H1 (cell line): ENCODE measurements around the gene RETSAT. TPM values are rescaled to one million over a fixed set of nuclear protein-coding genes. Genes with fewer than 3 reads are reported as not detected.

ENCODE experiments used
- KDM4A ChIP-seq: IDR thresholded peaks from one replicate; pipeline ENCODE4 v1.7.1; 2012; ENCODE audit warnings: low read depth, mild to moderate bottlenecking, moderate library complexity, low read length, inconsistent platforms; ENCODE audit not compliant: severe bottlenecking
- KDM5A ChIP-seq: fragments of 200-600 bp; IDR thresholded peaks from 2 replicates; pipeline ENCODE4 v1.7.1; 2012; ENCODE audit warnings: mild to moderate bottlenecking, low read length, inconsistent platforms, mixed read lengths
- RNF2 ChIP-seq: fragments of 200-900, 300-1000 bp; sonication (generic); IDR thresholded peaks from 2 replicates; pipeline ENCODE4 v1.7.1; 2016; ENCODE audit warnings: borderline replicate concordance, low read depth, mild to moderate bottlenecking, antibody characterized with exemption, low read length; ENCODE audit not compliant: poor library complexity, severe bottlenecking; ENCODE audit errors: missing control alignments
- polyA plus RNA-seq, 7 experiments: library from polyadenylated mRNA; depleted of rRNA in 3 of 7; stranded (reverse) in 5 of 7; unstranded in 2 of 7; fragments of >200 nt in 5 of 7; fragments of 200-250 nt in 2 of 7; gene quantifications; 1 replicate in 5 of 7; 2 replicates in 1 of 7; 4 replicates in 1 of 7; pipeline versions ENCODE4 v1.2.1 to v1.2.3, GENCODE V29; 2011 to 2013; ENCODE audit warnings: missing spikeins in 2 of 7, mixed read lengths in 2 of 7
- total RNA-seq: library from RNA; stranded (reverse); fragmentation: NEBNext Ultra II Directional; extraction: Animal tissue kit (Norgen Biotek cat#: 25700); gene quantifications from 2 replicates; pipeline ENCODE4 v1.2.1, GENCODE V29; 2021

Gene RETSAT
- total and polyA plus RNA-seq, 2 of the 8 experiments (the other 6 are each of a cell fraction or from before 2014, with no cell fraction given), result 15.8 to 16.7 TPM

DNA sequence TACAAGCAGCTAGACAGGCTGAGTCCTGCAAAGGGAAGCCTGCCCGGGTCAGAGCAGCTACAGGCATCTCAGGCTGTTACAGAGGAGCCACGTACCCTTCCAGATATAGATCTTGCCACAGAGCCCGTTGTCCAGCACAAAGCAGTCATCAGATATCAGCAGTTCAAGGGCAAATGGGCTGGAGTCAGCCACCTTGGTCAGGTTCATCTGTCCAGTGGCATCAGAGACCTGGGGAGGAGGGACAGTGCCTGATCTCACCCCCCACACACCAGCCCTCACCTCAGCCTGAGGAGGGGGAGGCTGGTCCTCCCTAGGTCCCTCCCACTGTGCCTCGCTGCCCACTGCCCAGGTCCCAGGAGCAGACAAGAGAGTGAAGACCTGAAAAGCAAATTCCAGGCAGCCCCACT is 43.6 kb upstream of the RETSAT start (continued):
- TF ChIP-seq KDM5A (no peak), KDM4A (no peak), RNF2 (no peak)
